ENCODE measurements around the gene SPATA9.

The SPATA9 gene

DNA sequence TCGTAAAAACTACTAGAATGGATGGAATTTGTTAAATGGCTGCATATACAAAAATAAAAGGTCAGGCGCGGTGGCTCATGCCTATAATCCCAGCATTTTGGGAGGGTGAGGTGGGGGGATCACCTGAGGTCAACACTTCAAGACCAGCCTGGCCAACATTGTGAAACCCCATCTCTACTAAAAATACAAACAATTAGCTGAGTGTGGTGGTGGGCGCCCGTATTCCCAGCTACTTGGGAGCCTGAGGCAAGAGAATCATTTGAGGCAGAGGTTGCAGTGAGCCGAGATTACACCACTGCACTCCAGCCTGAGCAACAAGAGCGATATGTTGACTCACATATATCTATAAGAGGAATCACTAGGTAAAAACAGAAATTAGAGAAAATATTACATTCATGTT, 72.2 kb downstream of the SPATA9 start:
- DNase-seq (ENCODE audit: low spot score in 2 of 2) (no peak), ATAC-seq (replicated peaks; ENCODE audit: extremely low read depth, poor library complexity, severe bottlenecking) (no peak)
- Mint-ChIP-seq H3K27ac (ENCODE audit: low read depth) (no peak overlapping the region), H3K27me3 (no peaks in the 10 kb centered on the region), H3K36me3 (ENCODE audit: insufficient read depth) (peaks cover 2% of the 10 kb centered on the region), H3K4me3 (no peak overlapping the region), H3K9me3 (no peaks in the 10 kb centered on the region), H3K4me1 (no peaks in the 10 kb centered on the region)

DNA sequence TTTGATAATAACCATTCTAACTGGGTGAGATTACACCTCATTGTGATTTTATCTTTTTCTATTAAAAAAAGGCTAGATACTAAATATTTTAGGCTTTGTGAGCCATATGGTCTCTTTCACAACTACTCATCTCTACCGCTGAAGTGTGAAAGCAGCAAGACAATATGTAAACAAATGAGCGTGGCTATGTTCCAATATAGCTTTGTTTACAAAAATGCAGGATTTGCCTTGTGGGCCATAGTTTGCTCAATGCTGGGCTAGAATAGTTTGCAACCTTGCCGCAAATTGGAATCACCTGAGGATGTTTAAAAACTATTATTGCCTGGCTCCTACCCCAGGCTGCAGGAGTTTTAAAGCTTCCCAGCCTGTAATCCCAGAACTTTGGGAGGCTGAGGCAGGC, 73.1 kb downstream of the SPATA9 start:
- no peak for DNase-seq (ENCODE audit: low spot score in 2 of 2)
- Mint-ChIP-seq H3K27ac (ENCODE audit: low read depth) (no peak overlapping the region), H3K4me3 (no peak overlapping the region), H3K9me3 (no peaks in the 10 kb centered on the region), H3K36me3 (ENCODE audit: insufficient read depth) (peaks cover 2% of the 10 kb centered on the region), H3K27me3 (no peaks in the 10 kb centered on the region), H3K4me1 (no peaks in the 10 kb centered on the region)
- no peak for ATAC-seq (replicated peaks; ENCODE audit: extremely low read depth, poor library complexity, severe bottlenecking)
